ENCODE measurements around the gene MAN2A1. TPM values are rescaled to one million over a fixed set of nuclear protein-coding genes. Genes with fewer than 3 reads are reported as not detected.

The MAN2A1 gene
- total RNA-seq, 1 donor, result 112 TPM

- no peaks in the 10 kb centered on the region for H3K9me3 ChIP-seq (ENCODE audit: low read depth, low read length)
- H3K4me3 ChIP-seq (ENCODE audit: low read length), result no peak overlapping the region
- H3K27me3 ChIP-seq (ENCODE audit: insufficient read depth, low read length), result no peaks in the 10 kb centered on the region
- no peaks in the 10 kb centered on the region for H3K4me1 ChIP-seq (ENCODE audit: insufficient read depth, low read length)
Observed at GRCh38 chr5:109708813-109709212, 19.1 kb downstream of the MAN2A1 start.

- no peak overlapping the region for H3K4me3 ChIP-seq (ENCODE audit: low read length)
- H3K27me3 ChIP-seq (ENCODE audit: insufficient read depth, low read length), result no peaks in the 10 kb centered on the region
- H3K4me1 ChIP-seq (ENCODE audit: insufficient read depth, low read length), result no peaks in the 10 kb centered on the region
- no peaks in the 10 kb centered on the region for H3K9me3 ChIP-seq (ENCODE audit: low read depth, low read length)
Observed at GRCh38 chr5:109709225-109709624, 19.5 kb downstream of the MAN2A1 start.

- H3K4me1 ChIP-seq (ENCODE audit: insufficient read depth, low read length), result no peaks in the 10 kb centered on the region
- H3K4me3 ChIP-seq (ENCODE audit: low read length), result no peak overlapping the region
- no peaks in the 10 kb centered on the region for H3K9me3 ChIP-seq (ENCODE audit: low read depth, low read length)
- H3K27me3 ChIP-seq (ENCODE audit: insufficient read depth, low read length), result no peaks in the 10 kb centered on the region
Observed at GRCh38 chr5:109711673-109712072, 21.9 kb downstream of the MAN2A1 start.

GRCh38 chr5:109713453-109713852, 23.7 kb downstream of the MAN2A1 start:
- Histone ChIP-seq H3K4me3 (ENCODE audit: low read length) (no peak overlapping the region), H3K9me3 (ENCODE audit: low read depth, low read length) (no peaks in the 10 kb centered on the region), H3K27me3 (ENCODE audit: insufficient read depth, low read length) (no peaks in the 10 kb centered on the region), H3K4me1 (ENCODE audit: insufficient read depth, low read length) (no peaks in the 10 kb centered on the region)

- H3K4me3 ChIP-seq (ENCODE audit: low read length), result no peak overlapping the region
- no peaks in the 10 kb centered on the region for H3K27me3 ChIP-seq (ENCODE audit: insufficient read depth, low read length)
- no peaks in the 10 kb centered on the region for H3K9me3 ChIP-seq (ENCODE audit: low read depth, low read length)
- H3K4me1 ChIP-seq (ENCODE audit: insufficient read depth, low read length), result no peaks in the 10 kb centered on the region
Observed at GRCh38 chr5:109714592-109714991, 24.9 kb downstream of the MAN2A1 start.

GRCh38 chr5:109718216-109718615, 28.5 kb downstream of the MAN2A1 start:
- no peak overlapping the region for H3K4me3 ChIP-seq (ENCODE audit: low read length)
- no peaks in the 10 kb centered on the region for H3K4me1 ChIP-seq (ENCODE audit: insufficient read depth, low read length)
- no peaks in the 10 kb centered on the region for H3K9me3 ChIP-seq (ENCODE audit: low read depth, low read length)
- H3K27me3 ChIP-seq (ENCODE audit: insufficient read depth, low read length), result no peaks in the 10 kb centered on the region

- no peaks in the 10 kb centered on the region for H3K9me3 ChIP-seq (ENCODE audit: low read depth, low read length)
- no peaks in the 10 kb centered on the region for H3K4me1 ChIP-seq (ENCODE audit: insufficient read depth, low read length)
- no peaks in the 10 kb centered on the region for H3K27me3 ChIP-seq (ENCODE audit: insufficient read depth, low read length)
- no peak overlapping the region for H3K4me3 ChIP-seq (ENCODE audit: low read length)
Observed at GRCh38 chr5:109718632-109719031, 28.9 kb downstream of the MAN2A1 start.

GRCh38 chr5:109719978-109720377, 30.3 kb downstream of the MAN2A1 start:
- no peaks in the 10 kb centered on the region for H3K4me1 ChIP-seq (ENCODE audit: insufficient read depth, low read length)
- H3K4me3 ChIP-seq (ENCODE audit: low read length), result no peak overlapping the region
- H3K27me3 ChIP-seq (ENCODE audit: insufficient read depth, low read length), result no peaks in the 10 kb centered on the region
- H3K9me3 ChIP-seq (ENCODE audit: low read depth, low read length), result no peaks in the 10 kb centered on the region

- H3K4me1 ChIP-seq (ENCODE audit: insufficient read depth, low read length), result no peaks in the 10 kb centered on the region
- no peak overlapping the region for H3K4me3 ChIP-seq (ENCODE audit: low read length)
- no peaks in the 10 kb centered on the region for H3K9me3 ChIP-seq (ENCODE audit: low read depth, low read length)
- no peaks in the 10 kb centered on the region for H3K27me3 ChIP-seq (ENCODE audit: insufficient read depth, low read length)
Observed at GRCh38 chr5:109721741-109722140, 32.0 kb downstream of the MAN2A1 start.

GRCh38 chr5:109723606-109724005, 33.9 kb downstream of the MAN2A1 start:
- H3K4me1 ChIP-seq (ENCODE audit: insufficient read depth, low read length), result no peaks in the 10 kb centered on the region
- no peaks in the 10 kb centered on the region for H3K27me3 ChIP-seq (ENCODE audit: insufficient read depth, low read length)
- no peaks in the 10 kb centered on the region for H3K9me3 ChIP-seq (ENCODE audit: low read depth, low read length)
- no peak overlapping the region for H3K4me3 ChIP-seq (ENCODE audit: low read length)

- Histone ChIP-seq H3K9me3 (ENCODE audit: low read depth, low read length) (no peaks in the 10 kb centered on the region), H3K27me3 (ENCODE audit: insufficient read depth, low read length) (no peaks in the 10 kb centered on the region), H3K4me3 (ENCODE audit: low read length) (no peak overlapping the region), H3K4me1 (ENCODE audit: insufficient read depth, low read length) (no peaks in the 10 kb centered on the region)
Observed at GRCh38 chr5:109725135-109725534, 35.4 kb downstream of the MAN2A1 start.

GRCh38 chr5:109739741-109740728, 50.3 kb downstream of the MAN2A1 start:
- Histone ChIP-seq H3K27me3 (ENCODE audit: insufficient read depth, low read length) (no peaks in the 10 kb centered on the region), H3K9me3 (ENCODE audit: low read depth, low read length) (no peaks in the 10 kb centered on the region), H3K4me1 (ENCODE audit: insufficient read depth, low read length) (peaks cover 13% of the 10 kb centered on the region), H3K4me3 (ENCODE audit: low read length) (no peak overlapping the region)

- Histone ChIP-seq H3K4me1 (ENCODE audit: insufficient read depth, low read length) (peaks cover 13% of the 10 kb centered on the region), H3K27me3 (ENCODE audit: insufficient read depth, low read length) (no peaks in the 10 kb centered on the region), H3K4me3 (ENCODE audit: low read length) (no peak overlapping the region), H3K9me3 (ENCODE audit: low read depth, low read length) (no peaks in the 10 kb centered on the region)
Observed at GRCh38 chr5:109740966-109741365, 51.2 kb downstream of the MAN2A1 start.

GRCh38 chr5:109741390-109741789, 51.7 kb downstream of the MAN2A1 start:
- no peak overlapping the region for H3K4me3 ChIP-seq (ENCODE audit: low read length)
- no peaks in the 10 kb centered on the region for H3K27me3 ChIP-seq (ENCODE audit: insufficient read depth, low read length)
- H3K4me1 ChIP-seq (ENCODE audit: insufficient read depth, low read length), result peaks cover 13% of the 10 kb centered on the region
- no peaks in the 10 kb centered on the region for H3K9me3 ChIP-seq (ENCODE audit: low read depth, low read length)

- Histone ChIP-seq H3K4me1 (ENCODE audit: insufficient read depth, low read length) (peaks cover 13% of the 10 kb centered on the region), H3K9me3 (ENCODE audit: low read depth, low read length) (no peaks in the 10 kb centered on the region), H3K27me3 (ENCODE audit: insufficient read depth, low read length) (no peaks in the 10 kb centered on the region), H3K4me3 (ENCODE audit: low read length) (no peak overlapping the region)
Observed at GRCh38 chr5:109743041-109743531, 53.4 kb downstream of the MAN2A1 start.

GRCh38 chr5:109743770-109744212, 54.1 kb downstream of the MAN2A1 start:
- Histone ChIP-seq H3K4me3 (ENCODE audit: low read length) (no peak overlapping the region), H3K4me1 (ENCODE audit: insufficient read depth, low read length) (peaks cover 13% of the 10 kb centered on the region), H3K9me3 (ENCODE audit: low read depth, low read length) (no peaks in the 10 kb centered on the region), H3K27me3 (ENCODE audit: insufficient read depth, low read length) (no peaks in the 10 kb centered on the region)
